ENCODE data around the gene CPAMD8.

DNA sequence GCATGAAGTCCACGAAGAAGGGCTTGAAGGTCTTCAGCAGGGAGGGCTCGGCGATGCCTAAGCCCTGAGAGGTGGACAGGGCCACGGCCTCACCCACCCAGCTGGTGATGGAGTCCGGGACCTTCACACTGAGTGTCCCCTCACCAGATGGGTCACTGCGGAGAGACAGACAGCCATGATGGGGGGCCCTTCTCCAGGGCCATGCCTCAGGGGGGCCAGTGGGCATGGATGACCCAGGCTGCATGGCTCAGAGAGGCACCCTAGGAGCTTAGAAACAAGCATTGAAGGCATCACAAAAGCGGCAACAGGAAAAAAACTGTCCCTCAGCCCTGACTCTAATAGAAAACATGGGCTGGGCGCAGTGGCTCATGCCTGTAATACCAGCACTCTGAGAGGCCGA, 74.6 kb downstream of the CPAMD8 start:
- TF ChIP-seq CTCF (IDR thresholded peaks at IDR 0.05) (no peak), POLR2A (IDR thresholded peaks at IDR 0.05) (no peak), POLR2AphosphoS5 (IDR thresholded peaks at IDR 0.05) (no peak)
